Esophagus squamous epithelium (tissue), 5 donors: ENCODE data around the gene IKZF1. TPM values are rescaled to one million over a fixed set of nuclear protein-coding genes. Genes with fewer than 3 reads are reported as not detected.
A peak's percentile ranks its signal among the peaks of the same experiment; 100 is the strongest.

ENCODE experiments used
- DNase-seq: peaks from one replicate; lab custom pipeline; 2025; lab: John Stamatoyannopoulos, UW
- H3K27ac ChIP-seq, 4 donors: fragments of 200-600 bp; sonication (generic); one replicate each; pipeline ENCODE4 v1.5.1; 2016 to 2019; ENCODE audit warnings: mild to moderate bottlenecking in 1 of 4
- H3K27me3 ChIP-seq, 4 donors: fragments of 200-600 bp; sonication (generic); 1 replicate in 3 of 4; 2 replicates in 1 of 4; pipeline versions ENCODE4 v1.5.1 to v1.6.0; 2017 to 2021; ENCODE audit warnings: antibody characterized with exemption in 1 of 4
- H3K36me3 ChIP-seq, 3 donors: fragments of 200-600 bp; sonication (generic); one replicate each; pipeline ENCODE4 v1.5.1; 2016 to 2019
- H3K4me1 ChIP-seq, 3 donors: fragments of 200-600 bp; sonication (generic); one replicate each; pipeline ENCODE4 v1.5.1; 2017 to 2019
- H3K4me3 ChIP-seq, 4 donors: fragments of 200-600 bp; sonication (generic); 1 replicate in 3 of 4; 2 replicates in 1 of 4; pipeline ENCODE4 v1.5.1; 2016 to 2019; ENCODE audit warnings: mild to moderate bottlenecking in 2 of 4, moderate library complexity in 1 of 4
- H3K9me3 ChIP-seq, 3 donors: fragments of 200-600 bp; sonication (generic); one replicate each; pipeline ENCODE4 v1.5.1; 2016 to 2019
- CTCF ChIP-seq, 6 experiments: fragments of 450-650 bp in 4 of 6; fragments of 200-600 bp in 2 of 6; sonication (generic) in 2 of 6; IDR thresholded peaks; one replicate each; pipeline ENCODE4 v1.5.1; 2016 to 2019; ENCODE audit warnings: antibody characterized with exemption in 6 of 6, mild to moderate bottlenecking in 4 of 6, moderate library complexity in 4 of 6
- POLR2A ChIP-seq, 4 donors: fragments of 450-650 bp; IDR thresholded peaks; one replicate each; pipeline ENCODE4 v1.6.1; 2017; ENCODE audit warnings: antibody characterized with exemption in 4 of 4, mild to moderate bottlenecking in 4 of 4, moderate library complexity in 3 of 4
- WGBS, 2 donors: methylation state at CpG; one replicate each; pipeline ENCODE4 v1.1.5; 2018; 5-methylcytosine and 5-hydroxymethylcytosine counted together
- intact Hi-C: fragments of 100-400 bp; cut with DNase I; formaldehyde crosslinking; loops from one replicate; pipeline ENCODE4 v1.15.0; 2022
- total RNA-seq, 4 donors: library from RNA; depleted of rRNA; stranded (reverse); fragments of >200 nt; gene quantifications; one replicate each; pipeline ENCODE4 v1.1.0, GENCODE V29; 2016
- donor health status: DM: yes; HTN: yes; CAD: no.

IKZF1 gene
- total RNA-seq, 4 donors from 2014 or later: 4.9 to 29.6 (median 8.4) TPM

DNA sequence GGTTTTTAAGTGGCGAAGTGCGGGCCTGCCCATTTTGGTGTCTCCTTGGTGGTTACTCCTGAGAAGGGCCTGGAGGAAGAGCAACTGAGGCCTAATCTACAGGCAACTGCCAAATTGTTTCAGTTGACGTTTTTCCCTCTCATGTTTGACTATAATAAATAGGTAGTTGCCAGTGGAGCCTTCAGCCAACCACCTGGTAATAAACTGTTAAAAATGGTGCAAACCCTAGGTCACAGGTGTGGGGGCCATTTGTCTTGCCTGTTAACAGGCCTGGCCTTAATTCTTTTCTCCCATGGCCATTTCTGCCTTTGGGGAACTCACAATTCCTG, 3.7 kb downstream of the IKZF1 start:
- Histone ChIP-seq H3K27ac (peak overlapping the region in 3 of 4 donors; percentile 60 to 83 (median 80)), H3K4me3 (peak overlapping the region in 2 of 4 donors; percentile 29 to 73), H3K9me3 (no peaks in the 10 kb centered on the region), H3K4me1 (peaks cover 0 to 13% (median 6%) of the 10 kb centered on the region in 3 donors), H3K36me3 (no peaks in the 10 kb centered on the region), H3K27me3 (peaks cover 0 to 70% (median 0%) of the 10 kb centered on the region in 4 donors)
- whole genome bisulfite sequencing, 2 donors: 56 to 65% methylated on average over 3 of the region's 3 CpGs
- DNase-seq: no peak
- intact Hi-C loops: no loop called here
- no peak for TF ChIP-seq POLR2A (IDR thresholded peaks at IDR 0.05)
- no peak for TF ChIP-seq CTCF (IDR thresholded peaks at IDR 0.05)

DNA sequence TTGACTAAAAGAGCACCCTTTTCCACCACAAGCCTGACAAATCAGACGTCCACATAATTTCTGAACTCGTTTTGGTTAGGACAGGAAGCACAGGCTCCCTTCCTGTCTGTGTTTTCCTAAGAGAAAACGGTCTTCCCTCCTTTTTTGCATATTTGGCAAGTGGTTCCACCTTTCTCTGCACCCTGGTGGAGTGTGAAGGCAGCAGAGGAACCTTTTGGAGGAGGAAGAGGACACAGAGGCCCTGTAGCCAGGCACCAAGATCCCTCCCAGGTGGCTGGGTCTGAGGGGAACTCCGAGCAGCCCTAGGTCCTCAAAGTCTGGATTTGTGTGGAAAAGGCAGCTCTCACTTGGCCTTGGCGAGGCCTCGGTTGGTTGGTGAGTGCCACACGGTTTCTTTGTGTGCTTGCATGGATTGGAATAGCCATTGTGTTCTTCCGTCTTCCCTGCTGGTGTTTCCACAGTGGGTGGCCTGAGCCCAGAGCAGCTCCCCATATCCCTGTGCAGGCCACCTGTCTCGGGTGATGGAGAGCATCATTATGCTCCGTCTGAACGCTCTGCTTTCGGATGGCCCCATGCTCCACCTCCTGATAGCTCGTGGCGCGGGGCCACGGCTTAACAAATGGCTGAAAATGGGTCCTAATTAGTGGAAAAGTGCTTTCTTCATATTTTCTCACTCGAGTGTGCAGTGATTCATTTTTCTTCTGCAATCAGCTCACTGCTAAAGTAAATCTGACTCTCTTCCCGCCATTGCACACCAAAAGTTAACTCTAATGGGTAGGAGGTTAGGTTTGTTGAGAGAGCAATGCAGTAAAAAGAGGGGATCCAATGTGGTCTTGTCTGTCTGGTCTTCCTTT, 4.2 kb downstream of the IKZF1 start:
- Histone ChIP-seq H3K36me3 (no peaks in the 10 kb centered on the region), H3K9me3 (no peaks in the 10 kb centered on the region), H3K27me3 (peaks cover 0 to 69% (median 0%) of the 10 kb centered on the region in 4 donors), H3K4me3 (peak overlapping the region in 3 of 4 donors; percentile 5 to 73 (median 29)), H3K4me1 (peaks cover 0 to 9% (median 0%) of the 10 kb centered on the region in 3 donors), H3K27ac (peak overlapping the region; percentile 58 to 83 (median 70))
- TF ChIP-seq POLR2A (IDR thresholded peaks at IDR 0.05): no peak
- no peak for TF ChIP-seq CTCF (IDR thresholded peaks at IDR 0.05)
- WGBS, 2 donors: 42 to 51% methylated on average over 8 to 9 of the region's 18 CpGs
- intact Hi-C loops: no loop called here
- no peak for DNase-seq

- Histone ChIP-seq H3K36me3 (no peaks in the 10 kb centered on the region), H3K4me1 (peaks cover 0 to 5% (median 0%) of the 10 kb centered on the region in 3 donors), H3K4me3 (peak overlapping the region in 3 of 4 donors; percentile 1 to 73 (median 3)), H3K9me3 (no peaks in the 10 kb centered on the region), H3K27ac (peak overlapping the region in 3 of 4 donors; percentile 60 to 83 (median 80)), H3K27me3 (peaks cover 0 to 64% (median 0%) of the 10 kb centered on the region in 4 donors)
- intact Hi-C loops: no loop called here
- 63 to 77% methylated on average over 3 of the region's 3 CpGs for WGBS, 2 donors
- no peak for DNase-seq
- TF ChIP-seq CTCF (IDR thresholded peaks at IDR 0.05): no peak
- TF ChIP-seq POLR2A (IDR thresholded peaks at IDR 0.05): no peak
Measured at GRCh38 chr7:50309721-50310120, 5.2 kb downstream of the IKZF1 start.

GRCh38 chr7:50310361-50310760, 5.8 kb downstream of the IKZF1 start:
- no peaks in the 10 kb centered on the region for H3K36me3 ChIP-seq
- TF ChIP-seq POLR2A (IDR thresholded peaks at IDR 0.05) (no peak), CTCF (IDR thresholded peaks at IDR 0.05) (no peak)
- peaks cover 0 to 60% (median 0%) of the 10 kb centered on the region in 4 donors for H3K27me3 ChIP-seq
- H3K9me3 ChIP-seq: no peaks in the 10 kb centered on the region
- H3K4me1 ChIP-seq: no peaks in the 10 kb centered on the region
- intact Hi-C loops: no loop called here
- DNase-seq: no peak
- H3K4me3 ChIP-seq: peak overlapping the region in 3 of 4 donors; percentile 0 to 3 (median 1)
- WGBS, 2 donors: 64 to 73% methylated on average over 6 of the region's 6 CpGs
- H3K27ac ChIP-seq: peak overlapping the region; percentile 27 to 83 (median 56)

- peak overlapping the region in 2 of 4 donors; percentile 0 to 1 for H3K4me3 ChIP-seq
- H3K36me3 ChIP-seq: no peaks in the 10 kb centered on the region
- peaks cover 0 to 54% (median 0%) of the 10 kb centered on the region in 4 donors for H3K27me3 ChIP-seq
- peak overlapping the region; percentile 27 to 83 (median 56) for H3K27ac ChIP-seq
- TF ChIP-seq POLR2A (IDR thresholded peaks at IDR 0.05) (no peak), CTCF (IDR thresholded peaks at IDR 0.05) (no peak)
- DNase-seq: no peak
- intact Hi-C loops: no loop called here
- no peaks in the 10 kb centered on the region for H3K9me3 ChIP-seq
- 83 to 87% methylated on average over 1 of the region's 1 CpG for WGBS, 2 donors
- H3K4me1 ChIP-seq: no peaks in the 10 kb centered on the region
Measured at GRCh38 chr7:50310956-50311355, 6.4 kb downstream of the IKZF1 start.
